B cell (primary cell): ENCODE results near the gene UNC13D. TPM values are rescaled to one million over a fixed set of nuclear protein-coding genes. Genes with fewer than 3 reads are reported as not detected.

Experiments
- ATAC-seq: fragments of 200-7000 bp; cut with Tn5 transposase; one replicate; pipeline ENCODE4 v1.10.0; 2021; ENCODE audit warnings: low read depth, mild to moderate bottlenecking, moderate number of reproducible peaks, moderate library complexity
- CTCF ChIA-PET: fragments of 350-600 bp; sonication (Branson Sonifier 250); formaldehyde crosslinking; loops from one replicate; lab custom pipeline; 2021; ENCODE audit warnings: antibody characterized with exemption, inconsistent platforms; lab: Charles Lee
- POLR2A ChIA-PET: fragments of 350-600 bp; sonication (Branson Sonifier 250); formaldehyde crosslinking; loops from one replicate; lab custom pipeline; 2021; ENCODE audit warnings: antibody characterized with exemption; lab: Charles Lee
- DNase-seq: peaks from one replicate; pipeline ENCODE4 v3.0.0; 2013
- H2AFZ ChIP-seq: 2 replicates; pipeline ENCODE4 v1.6.1; 2012; ENCODE audit warnings: mild to moderate bottlenecking, low read depth, low read length; ENCODE audit not compliant: insufficient read depth, poor library complexity, severe bottlenecking
- H3K27ac ChIP-seq, 2 donors: 1 replicate in 1 of 2; 2 replicates in 1 of 2; pipeline ENCODE4 v1.5.1; 2012 to 2013; ENCODE audit warnings: low read length in 2 of 2, mild to moderate bottlenecking in 2 of 2, moderate library complexity in 1 of 2
- H3K27me3 ChIP-seq, 4 experiments: fragments of 200-600 bp in 1 of 4; sonication (generic) in 1 of 4; replicated peaks in 1 of 4; 1 replicate in 2 of 4; 2 replicates in 2 of 4; pipeline versions ENCODE4 v1.6.1 to v1.7.0; 2013 to 2016; ENCODE audit warnings: low read length in 3 of 4, mild to moderate bottlenecking in 2 of 4, mixed read lengths in 1 of 4, moderate library complexity in 1 of 4; ENCODE audit not compliant: insufficient read depth in 4 of 4, control insufficient read depth in 3 of 4; ENCODE audit errors: control extremely low read depth in 1 of 4
- H3K36me3 ChIP-seq, 2 experiments: replicated peaks in 1 of 2; 1 replicate in 1 of 2; 2 replicates in 1 of 2; pipeline versions ENCODE4 v1.6.1 to v1.7.1; 2013; ENCODE audit warnings: low read length in 1 of 2; ENCODE audit not compliant: insufficient read depth in 2 of 2, control insufficient read depth in 1 of 2; ENCODE audit errors: control extremely low read depth in 1 of 2, extremely low read depth in 1 of 2
- H3K4me1 ChIP-seq, 2 donors: fragments of 200-600 bp in 1 of 2; sonication (generic) in 1 of 2; 1 replicate in 1 of 2; 2 replicates in 1 of 2; pipeline versions ENCODE4 v1.5.1 to v1.6.1; 2013 to 2017; ENCODE audit warnings: low read length in 2 of 2; ENCODE audit not compliant: control insufficient read depth in 2 of 2, insufficient read depth in 2 of 2
- H3K4me2 ChIP-seq: replicated peaks from 2 replicates; pipeline ENCODE3; 2012; ENCODE audit warnings: mild to moderate bottlenecking, low read depth, low read length; ENCODE audit not compliant: poor library complexity, severe bottlenecking
- H3K4me3 ChIP-seq, 5 experiments: fragments of 200-600 bp in 1 of 5; sonication (generic) in 1 of 5; 1 replicate in 3 of 5; 2 replicates in 2 of 5; pipeline versions ENCODE4 v1.5.1 to v1.7.0; 2011 to 2016; ENCODE audit warnings: low read length in 4 of 5, mild to moderate bottlenecking in 4 of 5, low read depth in 2 of 5, control low read depth in 1 of 5, moderate library complexity in 1 of 5; ENCODE audit not compliant: insufficient read depth in 1 of 5; ENCODE audit errors: control extremely low read depth in 1 of 5, extremely low read depth in 1 of 5
- H3K79me2 ChIP-seq: fragments of 200-600 bp; sonication (generic); one replicate; pipeline ENCODE4 v1.6.0; 2016; ENCODE audit warnings: low read length; ENCODE audit not compliant: control insufficient read depth, insufficient read depth
- H3K9ac ChIP-seq: fragments of 200-600 bp; sonication (generic); 2 replicates; pipeline ENCODE4 v1.6.1; 2017; ENCODE audit warnings: mild to moderate bottlenecking, low read length, moderate library complexity
- H3K9me3 ChIP-seq, 3 donors: one replicate each; pipeline versions ENCODE4 v1.6.1 to v1.7.1; 2013; ENCODE audit warnings: low read length in 2 of 3; ENCODE audit not compliant: control insufficient read depth in 2 of 3, insufficient read depth in 1 of 3; ENCODE audit errors: control extremely low read depth in 1 of 3
- H4K20me1 ChIP-seq: 2 replicates; pipeline ENCODE4 v1.6.0; 2012; ENCODE audit warnings: mild to moderate bottlenecking, low read length; ENCODE audit not compliant: insufficient read depth, control insufficient read depth, poor library complexity, severe bottlenecking
- H3K27ac Mint-ChIP-seq: one replicate; pipeline ENCODE4 v1.8.0; 2021; ENCODE audit warnings: mixed read lengths
- H3K27me3 Mint-ChIP-seq: one replicate; pipeline ENCODE4 v1.8.0; 2021; ENCODE audit warnings: mixed read lengths
- H3K4me1 Mint-ChIP-seq: one replicate; pipeline ENCODE4 v1.8.0; 2021; ENCODE audit warnings: mixed read lengths
- H3K4me3 Mint-ChIP-seq: one replicate; pipeline ENCODE4 v1.8.0; 2021; ENCODE audit warnings: mixed read lengths
- H3K9me3 Mint-ChIP-seq: one replicate; pipeline ENCODE4 v1.8.0; 2022; ENCODE audit warnings: mixed read lengths; ENCODE audit not compliant: insufficient read depth
- EZH2 ChIP-seq: IDR thresholded peaks from 2 replicates; pipeline ENCODE4 v1.6.1; 2012; ENCODE audit warnings: borderline replicate concordance, low read depth, mild to moderate bottlenecking, moderate library complexity, low read length; ENCODE audit not compliant: insufficient read depth, poor library complexity, severe bottlenecking
- WGBS: methylation state at CpG from one replicate; pipeline ENCODE4 v1.1.5; 2013; ENCODE audit warnings: missing lambda C conversion rate; ENCODE audit not compliant: insufficient coverage; 5-methylcytosine and 5-hydroxymethylcytosine counted together
- intact Hi-C: fragments of 100-400 bp; cut with micrococcal nuclease; formaldehyde crosslinking; loops from one replicate; pipeline ENCODE4 v1.10.0; 2022
- polyA plus RNA-seq: library from polyadenylated mRNA; depleted of rRNA; stranded (reverse); fragments of >200 nt; gene quantifications from 2 replicates; pipeline ENCODE4 v1.2.3, GENCODE V29; 2012
- total RNA-seq, 2 donors: library from RNA; stranded (reverse); fragments of 120-200 nt in 1 of 2; gene quantifications; 1 replicate in 1 of 2; 2 replicates in 1 of 2; pipeline versions ENCODE4 v1.2.3 to v1.2.4, GENCODE V29; 2013 to 2022
- TF ChIP-seq, protein P1 (sequence below): fragments of 200-600 bp; IDR thresholded peaks from one replicate; pipeline ENCODE4 v1.8.0; 2022; ENCODE audit warnings: antibody characterized with exemption, mild to moderate bottlenecking

Gene UNC13D
- total and polyA plus RNA-seq, 2 donors (not counting 1 experiment from before 2014, with no cell fraction given): 101 to 107 TPM

DNA sequence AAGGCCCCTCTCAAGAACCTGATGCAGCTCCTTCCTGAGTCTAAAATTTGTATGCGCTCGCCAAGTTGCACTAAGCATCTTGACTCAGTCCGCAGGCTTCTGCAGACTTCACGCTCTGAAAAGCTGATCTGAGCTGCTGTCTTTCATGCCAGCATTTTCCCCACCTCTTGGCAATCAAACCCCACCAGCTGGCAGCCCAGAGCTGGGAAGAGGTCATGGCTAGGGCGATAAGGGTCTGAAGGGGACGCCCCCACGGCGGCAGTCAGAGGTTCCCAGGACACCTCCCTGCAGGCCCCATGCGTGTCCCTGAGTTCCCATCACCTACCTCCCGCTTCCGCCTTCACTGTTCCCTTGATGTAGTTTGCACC lies 5.1 kb upstream of the UNC13D start:
- H3K4me3 Mint-ChIP-seq: no peak overlapping the region
- ChIA-PET POLR2A (interaction anchor here (1.2 kb wide), 1 partner anchor 72 kb away, joined by 4 read pairs; no protein-coding TSS in a partner anchor), CTCF (interaction anchor here (0.5 to 7.2 kb wide), 8 partner anchors 11 to 175 kb away, joined by 3 to 50 read pairs (median 4); partner anchors contain the start of genes GALK1 and TRIM47)
- H3K4me1 ChIP-seq: peaks cover 15 to 37% of the 10 kb centered on the region in 2 donors
- H4K20me1 ChIP-seq: peaks cover 18% of the 10 kb centered on the region
- H3K27ac ChIP-seq: no peak overlapping the region
- no peak overlapping the region for H3K27ac Mint-ChIP-seq
- H3K9me3 Mint-ChIP-seq: no peaks in the 10 kb centered on the region
- no peaks in the 10 kb centered on the region for H3K9me3 ChIP-seq
- DNase-seq (no peak), ATAC-seq (no peak)
- intact Hi-C loops: loop anchor here (10.0 kb wide), 1 partner anchor 156 kb away; the partner anchor contains the start of gene CDK3
- H3K4me2 ChIP-seq: no peak overlapping the region
- no peaks in the 10 kb centered on the region for H3K27me3 ChIP-seq
- no peak overlapping the region for H2AFZ ChIP-seq
- peaks cover 51% of the 10 kb centered on the region for H3K79me2 ChIP-seq
- WGBS: over 99% methylated on average over 11 of the region's 11 CpGs
- TF ChIP-seq, protein P1, sequence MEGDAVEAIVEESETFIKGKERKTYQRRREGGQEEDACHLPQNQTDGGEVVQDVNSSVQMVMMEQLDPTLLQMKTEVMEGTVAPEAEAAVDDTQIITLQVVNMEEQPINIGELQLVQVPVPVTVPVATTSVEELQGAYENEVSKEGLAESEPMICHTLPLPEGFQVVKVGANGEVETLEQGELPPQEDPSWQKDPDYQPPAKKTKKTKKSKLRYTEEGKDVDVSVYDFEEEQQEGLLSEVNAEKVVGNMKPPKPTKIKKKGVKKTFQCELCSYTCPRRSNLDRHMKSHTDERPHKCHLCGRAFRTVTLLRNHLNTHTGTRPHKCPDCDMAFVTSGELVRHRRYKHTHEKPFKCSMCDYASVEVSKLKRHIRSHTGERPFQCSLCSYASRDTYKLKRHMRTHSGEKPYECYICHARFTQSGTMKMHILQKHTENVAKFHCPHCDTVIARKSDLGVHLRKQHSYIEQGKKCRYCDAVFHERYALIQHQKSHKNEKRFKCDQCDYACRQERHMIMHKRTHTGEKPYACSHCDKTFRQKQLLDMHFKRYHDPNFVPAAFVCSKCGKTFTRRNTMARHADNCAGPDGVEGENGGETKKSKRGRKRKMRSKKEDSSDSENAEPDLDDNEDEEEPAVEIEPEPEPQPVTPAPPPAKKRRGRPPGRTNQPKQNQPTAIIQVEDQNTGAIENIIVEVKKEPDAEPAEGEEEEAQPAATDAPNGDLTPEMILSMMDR: no peak
- no peak for TF ChIP-seq EZH2
- peaks cover 32% of the 10 kb centered on the region for H3K4me1 Mint-ChIP-seq
- peaks cover 7 to 62% of the 10 kb centered on the region in 2 experiments for H3K36me3 ChIP-seq
- no peak overlapping the region for H3K9ac ChIP-seq
- no peaks in the 10 kb centered on the region for H3K27me3 Mint-ChIP-seq
- H3K4me3 ChIP-seq: no peak overlapping the region

DNA sequence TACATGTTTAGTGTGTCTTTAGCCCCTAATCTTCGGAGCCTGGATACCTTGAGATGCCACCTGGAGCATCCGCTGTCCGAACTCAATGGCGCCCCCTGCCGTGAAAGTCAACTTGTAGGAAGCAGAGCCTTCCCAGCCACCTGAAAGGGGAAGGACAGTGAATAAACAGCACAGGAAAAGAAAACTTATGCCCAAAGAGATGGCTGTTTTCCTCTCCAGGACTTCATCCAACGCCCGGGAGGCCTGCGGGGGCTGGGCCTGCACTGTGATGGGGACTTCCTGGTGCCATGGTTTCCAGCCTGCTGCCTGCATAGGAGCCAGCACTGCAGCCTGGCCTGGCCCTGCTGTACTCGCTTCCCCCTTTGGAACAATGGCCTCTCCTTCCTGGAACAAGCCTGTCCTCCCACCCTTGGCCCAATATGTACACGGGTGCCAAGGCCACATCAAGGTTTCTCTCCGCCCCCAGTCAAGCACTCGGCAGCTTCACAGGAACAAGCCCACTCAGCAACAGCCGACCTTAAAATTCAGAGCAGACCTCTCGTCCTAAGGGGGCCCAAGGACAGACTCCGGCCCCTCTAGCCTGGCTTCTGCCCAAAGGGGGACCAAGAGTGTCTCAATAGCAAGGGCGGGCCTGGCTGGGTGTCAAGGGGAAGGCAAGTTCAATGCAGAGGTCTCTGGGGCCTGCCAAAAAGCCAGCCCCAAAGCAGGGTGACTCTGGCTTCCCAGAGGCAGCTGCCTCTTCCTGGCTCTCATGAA lies 4.5 kb upstream of the UNC13D start:
- no peak for ATAC-seq
- Histone ChIP-seq H3K27me3 (no peaks in the 10 kb centered on the region), H3K4me2 (no peak overlapping the region), H3K79me2 (peaks cover 51% of the 10 kb centered on the region), H3K4me3 (no peak overlapping the region), H3K9ac (no peak overlapping the region), H3K4me1 (peaks cover 11 to 37% of the 10 kb centered on the region in 2 donors), H2AFZ (no peak overlapping the region), H4K20me1 (peaks cover 18% of the 10 kb centered on the region), H3K36me3 (peaks cover 7 to 62% of the 10 kb centered on the region in 2 experiments), H3K9me3 (no peaks in the 10 kb centered on the region), H3K27ac (no peak overlapping the region)
- ChIA-PET CTCF (interaction anchor here (0.7 to 7.2 kb wide), 13 partner anchors 9 to 153 kb away, joined by 3 to 50 read pairs (median 5); partner anchors contain the start of genes GALK1 and TRIM47), POLR2A (interaction anchor here (1.2 kb wide), 1 partner anchor 72 kb away, joined by 4 read pairs; no protein-coding TSS in a partner anchor)
- H3K4me1 Mint-ChIP-seq: peaks cover 32% of the 10 kb centered on the region
- H3K27me3 Mint-ChIP-seq: no peaks in the 10 kb centered on the region
- intact Hi-C loops: loop anchor here (10.0 kb wide), 1 partner anchor 156 kb away; the partner anchor contains the start of gene CDK3
- TF ChIP-seq, protein P1: peak; percentile 77
- TF ChIP-seq EZH2: no peak
- H3K9me3 Mint-ChIP-seq: no peaks in the 10 kb centered on the region
- DNase-seq: peak; percentile 76
- H3K27ac Mint-ChIP-seq: peak overlapping the region; percentile 72
- H3K4me3 Mint-ChIP-seq: no peak overlapping the region
- 56% methylated on average over 16 of the region's 16 CpGs for WGBS
